ENCODE measurements around the gene RNU7-1.

- TF ChIP-seq CTCF (IDR thresholded peaks at IDR 0.05; ENCODE audit: borderline replicate concordance, extremely low read depth, low read length, poor library complexity, severe bottlenecking) = no peak
- no peak for TF ChIP-seq EZH2 (IDR thresholded peaks at IDR 0.05; ENCODE audit: borderline replicate concordance, low read depth, low read length, severe bottlenecking)
These were observed 34.0 kb downstream of the RNU7-1 start for GRCh38 chr12:6977653-6978052.
